Cerebellar nuclear complex (tissue), 1 donor: ENCODE results near the gene PPP2R5D.
"Not testable (repeated sequence)": the region's sequence is repeated elsewhere in the genome, so short reads cannot be mapped to it uniquely, and the experiment has no call there.

ENCODE experiments used
- DNase-seq, 2 experiments: peaks; one replicate each; lab custom pipeline; 2025; lab: John Stamatoyannopoulos, UW

PPP2R5D gene

GRCh38 chr6:43032326-43032725 is 48.0 kb downstream of the PPP2R5D start:
- DNase-seq, result no peak

- DNase-seq, result no peak
Measured at GRCh38 chr6:43033496-43034189, 49.3 kb downstream of the PPP2R5D start.

- DNase-seq, result no peak
Measured at GRCh38 chr6:43034190-43034525, 49.8 kb downstream of the PPP2R5D start.

GRCh38 chr6:43035495-43036194 is 51.3 kb downstream of the PPP2R5D start:
- no peak for DNase-seq

DNA sequence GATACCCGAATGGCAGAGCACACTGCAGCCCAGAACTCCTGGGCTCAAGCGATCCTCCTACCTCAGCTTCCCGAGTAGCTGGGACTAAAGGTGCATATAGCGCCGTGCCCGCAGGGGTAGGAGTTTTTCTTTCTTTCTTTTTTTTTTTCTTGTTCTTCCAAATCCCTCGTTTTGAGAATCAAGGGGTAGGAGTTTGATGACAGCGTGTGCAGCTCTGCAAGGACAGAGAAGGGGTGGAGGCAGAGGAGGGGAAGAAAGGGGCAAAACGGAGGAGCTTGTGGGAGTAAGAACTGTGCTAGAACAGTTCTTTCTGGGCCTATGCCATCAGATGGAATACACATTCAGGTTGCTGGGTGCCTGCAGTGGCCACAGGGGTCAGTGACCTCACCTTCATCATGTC is 52.3 kb downstream of the PPP2R5D start:
- no peak for DNase-seq

DNA sequence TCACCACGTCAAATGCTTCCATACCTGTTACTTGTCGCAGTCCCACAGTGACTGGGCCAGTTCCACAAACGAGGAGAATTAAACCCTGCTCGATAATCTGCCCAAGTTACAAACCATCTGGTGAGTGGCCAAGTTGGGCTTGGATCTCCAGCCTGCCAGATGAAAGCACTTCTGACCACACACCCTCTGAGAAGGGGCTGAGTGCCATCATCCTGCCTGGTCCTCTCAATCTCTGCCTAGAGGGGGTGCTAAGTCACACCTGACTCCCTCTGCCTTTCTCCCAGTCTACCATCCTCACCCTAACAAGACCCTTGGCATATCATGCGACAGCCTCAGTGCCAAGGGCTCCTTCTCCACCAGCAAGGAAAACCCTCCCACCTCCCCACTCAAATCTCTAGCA is 52.8 kb downstream of the PPP2R5D start:
- DNase-seq, result no peak

DNA sequence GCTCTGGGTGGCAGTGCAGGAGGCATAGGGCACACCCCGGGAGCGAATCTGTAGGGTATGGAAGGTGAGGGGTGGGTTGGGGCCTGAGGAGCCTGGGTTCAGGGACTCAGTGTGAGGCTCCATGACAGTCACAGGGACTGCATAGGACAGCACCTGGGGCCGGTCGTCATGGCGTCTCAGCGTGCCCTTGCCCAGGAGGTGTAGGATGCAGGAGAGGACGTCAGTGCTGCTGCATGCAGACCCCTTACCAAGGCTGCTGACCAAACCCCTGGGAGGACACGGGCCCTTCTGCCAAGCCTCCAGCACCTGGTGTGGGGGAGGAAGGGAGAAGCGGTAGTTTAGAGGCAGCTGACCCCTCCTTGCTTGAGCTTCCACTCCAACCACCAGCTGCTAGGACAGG is 53.3 kb downstream of the PPP2R5D start:
- no peak for DNase-seq

- no peak for DNase-seq
Measured at GRCh38 chr6:43038727-43039126, 54.4 kb downstream of the PPP2R5D start.

DNA sequence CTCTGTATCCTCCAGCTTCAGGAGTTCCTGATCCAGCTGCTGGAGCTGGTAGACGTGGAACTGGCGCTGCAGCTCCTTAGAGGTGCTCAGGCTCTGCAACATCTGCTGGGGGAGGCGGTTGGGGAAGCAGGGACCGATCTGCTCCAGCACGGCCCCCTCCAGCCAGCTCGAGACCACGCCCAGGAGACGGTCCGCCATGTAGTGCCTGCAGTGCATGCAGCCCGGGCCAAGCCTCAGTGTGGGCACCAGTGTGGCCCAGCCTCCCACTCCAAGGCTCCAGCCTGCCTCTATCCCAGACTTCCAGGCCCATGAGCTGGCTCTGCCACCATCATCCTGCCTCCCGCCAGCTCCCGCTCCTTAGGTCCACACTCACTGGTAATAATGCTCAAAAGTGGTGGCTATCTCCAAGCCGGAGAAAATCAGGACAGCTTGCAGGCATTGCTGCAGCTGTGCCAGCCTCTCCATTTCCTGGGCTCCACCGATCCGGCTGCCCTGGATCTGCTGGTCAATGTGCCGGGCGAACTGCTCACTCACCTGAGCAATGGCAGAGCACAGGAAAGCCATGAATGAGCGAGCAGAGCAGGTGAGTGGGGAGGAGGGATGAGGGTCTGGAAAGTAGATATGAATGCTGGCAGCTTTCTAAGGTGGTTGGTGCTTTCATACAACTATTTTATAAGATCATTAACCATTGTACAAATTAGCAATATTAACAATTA is 56.3 kb downstream of the PPP2R5D start:
- no peak for DNase-seq

- not testable (repeated sequence) for DNase-seq
Measured at GRCh38 chr6:43041475-43041874, 57.1 kb downstream of the PPP2R5D start.

GRCh38 chr6:43043310-43043709 is 58.9 kb downstream of the PPP2R5D start:
- no peak for DNase-seq

DNA sequence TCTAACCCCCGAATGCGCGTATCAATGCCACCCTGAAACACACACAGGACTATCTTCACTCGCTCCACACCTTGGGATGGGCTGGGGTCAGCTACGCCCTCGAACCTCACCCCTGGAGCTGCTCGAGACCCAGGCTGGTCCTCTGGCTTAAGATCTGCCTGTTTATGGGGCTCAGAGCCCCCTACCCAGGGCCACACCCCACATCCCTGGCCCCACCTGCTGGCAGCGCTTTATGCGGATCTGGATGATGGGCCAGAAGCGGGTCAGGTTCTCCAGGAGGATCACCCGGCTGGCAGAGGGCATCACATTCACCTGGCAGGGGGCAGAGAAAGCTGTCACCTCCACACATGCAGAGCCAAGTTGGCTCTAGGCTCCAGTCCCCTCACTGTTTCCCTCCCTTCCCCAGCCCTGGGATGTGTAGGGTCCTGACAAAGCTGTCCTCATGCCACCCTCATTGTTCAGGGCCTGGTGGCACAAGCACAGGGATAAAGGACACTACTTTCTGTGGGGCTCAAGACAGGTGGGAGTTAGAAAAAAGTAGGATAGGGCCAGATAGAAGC is 61.1 kb downstream of the PPP2R5D start:
- DNase-seq, result no peak

DNA sequence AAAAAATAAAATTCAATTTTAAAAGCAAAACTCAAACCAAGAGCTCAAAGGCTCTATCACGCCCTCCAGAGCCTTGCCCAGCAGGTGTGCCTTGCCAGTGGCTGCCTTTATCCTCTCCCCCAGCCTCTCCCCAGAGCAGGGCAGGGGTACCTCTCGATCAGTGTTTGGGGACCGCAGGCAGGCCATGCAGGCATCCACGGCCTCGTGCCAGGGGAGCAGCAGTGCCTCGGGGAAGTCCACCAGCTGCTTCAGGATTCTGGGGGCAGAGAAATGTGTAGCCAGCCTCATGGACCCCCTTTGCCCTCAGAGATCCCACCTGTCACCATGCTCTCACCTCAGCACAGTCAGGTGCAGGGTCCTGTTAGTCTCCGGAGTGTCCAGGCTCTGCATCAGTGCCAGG is 63.6 kb downstream of the PPP2R5D start:
- DNase-seq, result no peak

DNA sequence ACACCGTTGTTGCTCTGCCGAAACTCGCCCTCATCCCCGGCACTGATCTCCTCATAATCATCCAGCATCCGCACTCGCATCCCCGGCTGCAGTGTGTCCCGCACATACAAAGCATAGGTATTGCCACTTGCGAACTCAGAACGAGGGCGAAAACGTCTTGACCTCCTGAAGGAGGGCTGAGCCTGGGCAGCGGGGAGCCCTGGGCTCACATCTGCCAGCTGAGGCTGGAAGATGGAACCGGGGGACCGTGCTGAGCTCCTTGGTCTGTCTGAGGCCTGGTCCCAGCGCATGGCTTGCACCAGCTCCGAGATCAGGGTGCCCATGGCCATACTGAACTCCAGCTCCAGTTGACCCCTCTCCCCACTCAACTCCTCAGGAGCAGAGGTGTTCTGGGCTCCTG is 66.6 kb downstream of the PPP2R5D start:
- DNase-seq, result no peak

DNA sequence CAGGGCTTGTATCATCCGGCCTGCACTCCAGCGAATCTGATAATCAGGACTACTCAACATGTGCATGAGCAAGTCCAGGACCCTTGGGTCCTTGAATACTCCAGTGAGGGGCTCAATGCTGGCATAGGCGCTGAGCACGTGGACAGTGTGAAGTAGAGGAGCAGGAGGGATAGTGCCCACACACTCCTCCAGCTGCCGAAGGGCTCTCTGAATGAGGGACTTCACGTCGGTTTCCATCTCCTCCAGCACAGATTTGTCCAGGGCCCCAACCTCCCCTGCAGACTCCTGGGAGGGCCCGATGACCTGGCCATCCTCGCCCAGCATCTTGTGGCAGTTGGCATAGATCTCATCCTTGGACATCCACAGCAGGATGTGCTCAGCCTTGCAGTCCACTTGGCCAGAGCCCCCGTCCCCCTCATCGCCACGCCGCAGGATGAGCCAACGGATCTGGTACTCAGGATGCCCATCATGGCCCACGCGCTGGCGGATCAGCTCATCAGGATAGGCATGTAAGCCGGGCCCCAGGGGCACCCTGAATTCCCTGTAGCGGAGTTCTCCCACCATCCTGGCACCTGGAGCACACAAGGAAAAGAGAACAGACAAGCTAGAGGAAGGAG is 68.0 kb downstream of the PPP2R5D start:
- DNase-seq, result no peak

DNA sequence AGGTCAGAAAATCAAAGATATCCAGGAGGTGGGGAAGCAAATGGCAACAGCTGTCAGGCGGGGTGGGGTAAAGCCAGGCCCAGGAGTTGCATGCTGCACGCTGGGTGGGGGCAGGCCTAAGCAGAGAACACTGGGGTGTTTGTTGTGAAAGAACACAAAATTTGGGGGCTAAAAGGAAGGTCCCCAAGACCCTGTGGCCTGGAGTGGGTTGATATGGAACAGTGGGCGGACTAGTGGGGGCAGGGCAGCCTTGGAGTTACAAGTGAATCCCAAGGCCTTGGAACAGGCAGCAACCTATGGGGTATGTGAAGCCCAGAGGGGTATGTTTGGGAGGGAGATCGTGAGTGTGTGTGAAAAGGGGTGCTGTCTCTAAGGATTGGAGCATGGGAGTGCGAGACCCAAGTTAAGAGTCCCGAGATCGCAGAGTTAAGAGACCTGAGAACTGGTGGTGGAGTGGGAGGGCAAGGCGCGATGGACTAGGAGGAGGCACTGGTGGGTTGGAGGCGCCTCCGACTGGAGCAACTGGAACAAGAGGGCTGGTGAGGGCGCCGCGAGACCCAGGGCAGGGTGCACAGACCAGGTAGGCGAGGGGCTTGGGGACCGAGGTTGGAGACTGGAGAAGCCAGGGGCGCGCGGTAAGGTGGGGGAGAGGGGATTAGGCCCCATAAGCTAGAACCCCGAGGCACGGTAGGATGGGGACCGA is 68.6 kb downstream of the PPP2R5D start:
- DNase-seq, result no peak

DNA sequence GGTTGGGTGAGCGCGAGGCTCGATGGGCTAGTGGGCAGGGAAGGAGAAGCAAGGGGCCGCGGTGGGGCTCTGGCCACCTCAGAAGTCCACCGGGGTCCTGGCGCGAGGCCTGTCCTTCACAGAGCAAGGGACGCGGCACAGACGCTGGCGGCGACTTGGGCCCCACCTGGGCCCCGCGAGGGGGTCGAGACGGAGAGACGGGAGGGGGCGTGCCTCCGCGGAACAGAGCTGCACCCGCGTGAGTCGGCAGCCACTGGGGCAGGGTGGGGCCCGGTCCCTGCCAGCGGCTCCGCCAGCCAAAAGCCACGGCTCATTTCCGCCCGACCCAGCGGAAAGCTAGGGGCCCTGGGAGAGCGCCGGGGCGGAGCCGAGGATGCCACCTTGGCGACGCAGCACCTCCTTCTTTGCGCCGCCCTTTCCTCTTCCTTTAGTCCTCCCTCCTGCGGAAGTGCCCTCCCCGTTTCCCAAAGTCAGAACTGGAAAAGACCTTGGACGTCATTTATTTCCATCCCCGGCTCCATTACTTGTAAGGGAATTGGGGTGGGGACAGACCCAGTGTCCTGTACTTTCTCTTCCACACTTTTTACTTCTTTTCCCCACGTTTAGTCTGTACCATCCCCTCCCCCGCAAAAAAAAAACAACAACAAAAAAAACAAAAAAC is 69.3 kb downstream of the PPP2R5D start, which contains the start of gene CUL7:
Gene CUL7, minus strand, starts transcription at position 307 of the 661 bp plus-strand sequence. CDS start 1,063 bp downstream, outside the sequence.
- peak; percentile 73 for DNase-seq

DNA sequence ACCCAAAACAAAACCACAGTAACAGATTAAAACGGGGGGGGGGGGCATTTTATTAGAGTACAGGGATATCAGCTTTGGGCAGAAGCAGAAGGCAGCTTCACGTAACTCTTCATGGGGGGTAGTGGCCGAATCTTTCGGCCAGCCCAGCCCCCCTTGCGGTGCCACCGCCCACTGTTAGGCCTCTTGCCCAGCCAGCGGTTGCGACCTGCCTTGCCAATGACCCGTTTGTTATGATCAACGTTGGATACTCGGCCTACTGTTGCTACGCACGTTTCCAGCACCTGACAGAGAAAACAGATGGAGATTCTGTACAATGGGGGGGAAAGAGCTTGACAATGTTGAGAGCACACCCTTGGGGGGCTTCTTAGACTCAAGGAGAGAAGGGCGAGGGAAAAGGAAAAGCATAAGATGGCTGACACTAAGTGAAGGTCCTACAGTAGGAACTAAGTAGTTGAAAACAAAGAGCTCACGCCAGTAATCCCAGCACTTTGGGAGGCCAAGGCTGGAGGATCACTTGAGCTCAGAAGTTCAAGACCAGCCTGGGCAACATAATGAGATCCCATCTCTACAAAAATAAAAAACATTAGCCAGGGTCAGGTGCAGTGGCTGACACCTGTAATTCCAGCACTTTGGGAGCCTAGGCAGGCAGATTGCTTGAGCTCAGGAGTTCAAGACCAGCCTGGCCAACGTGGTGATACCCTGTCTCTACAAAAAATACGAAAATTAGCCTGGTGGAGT is 70.0 kb downstream of the PPP2R5D start:
- no peak for DNase-seq

GRCh38 chr6:43055966-43056365 is 71.6 kb downstream of the PPP2R5D start:
- DNase-seq, result no peak

- no peak for DNase-seq
Measured at GRCh38 chr6:43058531-43058930, 74.2 kb downstream of the PPP2R5D start.
